HepG2 (cell line): ENCODE data around the gene JMJD8. TPM values are rescaled to one million over a fixed set of nuclear protein-coding genes. Genes with fewer than 3 reads are reported as not detected.

Experiments used
- ARNT ChIP-seq: fragments of 450-650 bp; IDR thresholded peaks from 2 replicates; pipeline ENCODE4 v1.6.1; 2017
- ATF7-NPFF ChIP-seq: sonication (generic); formaldehyde crosslinking; IDR thresholded peaks from 2 replicates; pipeline ENCODE4 v1.8.1; 2023; ENCODE audit warnings: mild to moderate bottlenecking, low read depth, missing genetic modification reagents, moderate library complexity
- FOXM1 ChIP-seq: sonication (generic); formaldehyde crosslinking; IDR thresholded peaks from 2 replicates; pipeline ENCODE4 v1.5.0; 2020; ENCODE audit warnings: missing genetic modification reagents
- HOXA7 ChIP-seq: sonication (generic); formaldehyde crosslinking; IDR thresholded peaks from 2 replicates; pipeline ENCODE4 v1.8.1; 2022; ENCODE audit warnings: mild to moderate bottlenecking, missing genetic modification reagents, moderate library complexity
- KDM6A ChIP-seq: IDR thresholded peaks from 2 replicates; pipeline ENCODE4 v1.6.1; 2016; ENCODE audit warnings: low read depth
- MTA1 ChIP-seq: sonication (generic); formaldehyde crosslinking; IDR thresholded peaks from 2 replicates; pipeline ENCODE4 v1.4.0; 2020; ENCODE audit warnings: missing genetic modification reagents, mild to moderate bottlenecking, borderline replicate concordance
- MZF1 ChIP-seq: sonication (generic); formaldehyde crosslinking; IDR thresholded peaks from 2 replicates; pipeline ENCODE4 v1.8.1; 2023; ENCODE audit warnings: mild to moderate bottlenecking, missing genetic modification reagents, borderline replicate concordance
- NR2C2 ChIP-seq: sonication (generic); formaldehyde crosslinking; IDR thresholded peaks from 2 replicates; pipeline ENCODE4 v1.4.0; 2020; ENCODE audit warnings: missing genetic modification reagents, mild to moderate bottlenecking, moderate library complexity, borderline replicate concordance
- PAWR ChIP-seq: sonication (generic); formaldehyde crosslinking; IDR thresholded peaks from 2 replicates; pipeline ENCODE4 v1.4.0; 2020; ENCODE audit warnings: missing genetic modification reagents, mild to moderate bottlenecking, borderline replicate concordance
- SIX1 ChIP-seq: sonication (generic); formaldehyde crosslinking; IDR thresholded peaks from 2 replicates; pipeline ENCODE4 v1.4.0; 2020; ENCODE audit warnings: missing genetic modification reagents, borderline replicate concordance
- SNAI1 ChIP-seq: sonication (generic); formaldehyde crosslinking; IDR thresholded peaks from 2 replicates; pipeline ENCODE4 v1.5.0; 2020; ENCODE audit warnings: mild to moderate bottlenecking, missing genetic modification reagents, borderline replicate concordance
- TCF7L2 ChIP-seq: IDR thresholded peaks from 2 replicates; pipeline ENCODE4 v1.6.1; 2011; ENCODE audit warnings: mild to moderate bottlenecking, low read depth, low read length, moderate library complexity
- ZNF10 ChIP-seq: sonication (generic); formaldehyde crosslinking; IDR thresholded peaks from 2 replicates; pipeline ENCODE4 v1.4.0; 2020; ENCODE audit warnings: mild to moderate bottlenecking, low read depth, missing genetic modification reagents, borderline replicate concordance
- ZNF331 ChIP-seq: sonication (generic); formaldehyde crosslinking; IDR thresholded peaks from 2 replicates; pipeline ENCODE4 v1.4.0; 2020; ENCODE audit warnings: missing genetic modification reagents
- ZNF354B ChIP-seq: sonication (generic); formaldehyde crosslinking; IDR thresholded peaks from 2 replicates; pipeline ENCODE4 v1.8.0; 2022; ENCODE audit warnings: mild to moderate bottlenecking, missing genetic modification reagents
- ZNF607 ChIP-seq: sonication (generic); formaldehyde crosslinking; IDR thresholded peaks from 2 replicates; pipeline ENCODE4 v1.5.1; 2020; ENCODE audit warnings: missing genetic modification reagents, mild to moderate bottlenecking, borderline replicate concordance
- ZNF747 ChIP-seq: sonication (generic); formaldehyde crosslinking; IDR thresholded peaks from 2 replicates; pipeline ENCODE4 v1.8.1; 2023; ENCODE audit warnings: missing genetic modification reagents, mild to moderate bottlenecking, borderline replicate concordance
- ZNF850 ChIP-seq: sonication (generic); formaldehyde crosslinking; conservative IDR thresholded peaks from 2 replicates; pipeline ENCODE4 v1.9.0; 2021; ENCODE audit warnings: mild to moderate bottlenecking, missing genetic modification reagents
- ZSCAN20 ChIP-seq: sonication (generic); formaldehyde crosslinking; IDR thresholded peaks from 2 replicates; pipeline ENCODE4 v1.4.0; 2020; ENCODE audit warnings: missing genetic modification reagents, mild to moderate bottlenecking, borderline replicate concordance
- polyA plus RNA-seq, 8 experiments: library from polyadenylated mRNA; depleted of rRNA in 3 of 8; stranded (reverse) in 7 of 8; unstranded in 1 of 8; fragments of >200 nt; fragmentation: Illumina TruSeq in 4 of 8; extraction: Trizol in 4 of 8; gene quantifications; 2 replicates each; pipeline versions ENCODE4 v1.2.1 to v1.2.3, GENCODE V29; 2011 to 2016; ENCODE audit warnings: low read depth in 4 of 8, missing spikeins in 1 of 8, mixed read lengths in 1 of 8; ENCODE audit not compliant: insufficient read depth in 1 of 8
- total RNA-seq, 5 experiments: library from RNA; depleted of rRNA; stranded (reverse); fragments of >200 nt; fragmentation: Illumina TruSeq; extraction: Trizol; gene quantifications; 2 replicates each; pipeline ENCODE4 v1.2.3, GENCODE V29; 2016; ENCODE audit warnings: low read depth in 1 of 5
- TF ChIP-seq, protein P1 (sequence below): sonication (generic); formaldehyde crosslinking; IDR thresholded peaks from 2 replicates; pipeline ENCODE4 v1.4.0; 2020; ENCODE audit warnings: missing genetic modification reagents
- TF ChIP-seq, protein P2 (sequence below): sonication (generic); formaldehyde crosslinking; IDR thresholded peaks from 2 replicates; pipeline ENCODE4 v1.4.0; 2020; ENCODE audit warnings: missing genetic modification reagents
- TF ChIP-seq, protein P3 (sequence below): sonication (generic); formaldehyde crosslinking; IDR thresholded peaks from 2 replicates; pipeline ENCODE4 v1.4.0; 2020; ENCODE audit warnings: missing genetic modification reagents

Gene JMJD8
- total and polyA plus RNA-seq, 2 of the 13 experiments (the other 11 are each of a cell fraction or from before 2014, with no cell fraction given), result 2.6 to 11.8 TPM

DNA sequence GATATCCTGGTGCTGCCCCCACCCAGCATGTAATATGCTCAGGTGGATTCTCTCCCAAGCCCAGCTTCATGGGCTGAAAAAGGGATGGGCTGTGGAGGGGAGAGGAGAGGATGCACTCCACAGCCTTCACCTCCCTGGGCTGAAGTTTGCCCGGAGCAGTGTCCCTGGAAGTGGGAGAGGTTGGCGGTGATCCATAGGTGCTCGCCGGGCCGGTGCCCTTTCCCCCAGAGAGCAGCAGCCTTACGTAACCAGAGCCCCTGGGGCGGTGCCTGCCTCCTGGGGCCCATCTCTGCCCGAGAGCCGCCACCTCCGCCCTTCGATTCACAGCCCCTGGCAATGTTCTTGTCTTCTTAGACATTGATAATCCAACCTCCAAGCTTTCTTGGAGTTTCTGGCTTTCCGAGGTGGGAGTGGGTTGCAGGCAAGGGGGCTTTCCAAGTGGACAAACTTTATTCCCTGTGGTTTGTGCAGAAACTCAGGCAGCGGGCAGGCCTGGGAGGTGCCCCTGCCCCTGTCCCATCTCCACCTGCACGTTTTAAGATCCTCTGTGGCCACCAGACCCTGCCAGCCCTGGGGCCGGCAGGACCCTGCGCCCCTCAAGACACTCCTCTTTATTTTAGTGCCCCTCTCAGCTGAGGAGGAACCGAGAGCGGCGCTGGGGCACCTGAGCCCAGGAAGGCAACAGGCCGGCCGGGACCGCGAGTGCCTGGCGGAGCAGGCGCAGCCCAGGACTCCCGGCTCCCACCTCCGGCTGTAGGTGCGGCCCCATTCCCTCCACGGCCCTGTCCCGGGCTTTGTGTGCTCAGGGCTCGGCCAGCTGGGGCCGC is 38.1 kb downstream of the JMJD8 start (continued):
- TF ChIP-seq, protein P1, sequence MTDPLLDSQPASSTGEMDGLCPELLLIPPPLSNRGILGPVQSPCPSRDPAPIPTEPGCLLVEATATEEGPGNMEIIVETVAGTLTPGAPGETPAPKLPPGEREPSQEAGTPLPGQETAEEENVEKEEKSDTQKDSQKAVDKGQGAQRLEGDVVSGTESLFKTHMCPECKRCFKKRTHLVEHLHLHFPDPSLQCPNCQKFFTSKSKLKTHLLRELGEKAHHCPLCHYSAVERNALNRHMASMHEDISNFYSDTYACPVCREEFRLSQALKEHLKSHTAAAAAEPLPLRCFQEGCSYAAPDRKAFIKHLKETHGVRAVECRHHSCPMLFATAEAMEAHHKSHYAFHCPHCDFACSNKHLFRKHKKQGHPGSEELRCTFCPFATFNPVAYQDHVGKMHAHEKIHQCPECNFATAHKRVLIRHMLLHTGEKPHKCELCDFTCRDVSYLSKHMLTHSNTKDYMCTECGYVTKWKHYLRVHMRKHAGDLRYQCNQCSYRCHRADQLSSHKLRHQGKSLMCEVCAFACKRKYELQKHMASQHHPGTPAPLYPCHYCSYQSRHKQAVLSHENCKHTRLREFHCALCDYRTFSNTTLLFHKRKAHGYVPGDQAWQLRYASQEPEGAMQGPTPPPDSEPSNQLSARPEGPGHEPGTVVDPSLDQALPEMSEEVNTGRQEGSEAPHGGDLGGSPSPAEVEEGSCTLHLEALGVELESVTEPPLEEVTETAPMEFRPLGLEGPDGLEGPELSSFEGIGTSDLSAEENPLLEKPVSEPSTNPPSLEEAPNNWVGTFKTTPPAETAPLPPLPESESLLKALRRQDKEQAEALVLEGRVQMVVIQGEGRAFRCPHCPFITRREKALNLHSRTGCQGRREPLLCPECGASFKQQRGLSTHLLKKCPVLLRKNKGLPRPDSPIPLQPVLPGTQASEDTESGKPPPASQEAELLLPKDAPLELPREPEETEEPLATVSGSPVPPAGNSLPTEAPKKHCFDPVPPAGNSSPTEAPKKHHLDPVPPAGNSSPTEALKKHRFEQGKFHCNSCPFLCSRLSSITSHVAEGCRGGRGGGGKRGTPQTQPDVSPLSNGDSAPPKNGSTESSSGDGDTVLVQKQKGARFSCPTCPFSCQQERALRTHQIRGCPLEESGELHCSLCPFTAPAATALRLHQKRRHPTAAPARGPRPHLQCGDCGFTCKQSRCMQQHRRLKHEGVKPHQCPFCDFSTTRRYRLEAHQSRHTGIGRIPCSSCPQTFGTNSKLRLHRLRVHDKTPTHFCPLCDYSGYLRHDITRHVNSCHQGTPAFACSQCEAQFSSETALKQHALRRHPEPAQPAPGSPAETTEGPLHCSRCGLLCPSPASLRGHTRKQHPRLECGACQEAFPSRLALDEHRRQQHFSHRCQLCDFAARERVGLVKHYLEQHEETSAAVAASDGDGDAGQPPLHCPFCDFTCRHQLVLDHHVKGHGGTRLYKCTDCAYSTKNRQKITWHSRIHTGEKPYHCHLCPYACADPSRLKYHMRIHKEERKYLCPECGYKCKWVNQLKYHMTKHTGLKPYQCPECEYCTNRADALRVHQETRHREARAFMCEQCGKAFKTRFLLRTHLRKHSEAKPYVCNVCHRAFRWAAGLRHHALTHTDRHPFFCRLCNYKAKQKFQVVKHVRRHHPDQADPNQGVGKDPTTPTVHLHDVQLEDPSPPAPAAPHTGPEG (CRISPR knock-in tag), result no peak
- TF ChIP-seq ZNF607 (CRISPR knock-in tag) (no peak), KDM6A (CRISPR knock-in tag) (0 out of 2 replicates have a peak, but pooled peaks have one; percentile 16), ZNF331 (CRISPR knock-in tag) (no peak; the same call in 1 of the 2 replicates), ARNT (no peak), HOXA7 (CRISPR knock-in tag) (no peak), ATF7-NPFF (CRISPR knock-in tag) (no peak), TCF7L2 (no peak), ZNF747 (CRISPR knock-in tag) (peak; percentile 56; the same call in 1 of the 2 replicates), MZF1 (CRISPR knock-in tag) (no peak), SIX1 (CRISPR knock-in tag) (no peak), ZNF850 (CRISPR knock-in tag) (no peak), PAWR (no peak), ZNF10 (CRISPR knock-in tag) (no peak), SNAI1 (CRISPR knock-in tag) (no peak), NR2C2 (no peak), MTA1 (CRISPR knock-in tag) (peak; percentile 43; the same call in 1 of the 2 replicates), ZSCAN20 (CRISPR knock-in tag) (no peak), ZNF354B (CRISPR knock-in tag) (no peak), FOXM1 (CRISPR knock-in tag) (no peak)
- TF ChIP-seq, protein P2, sequence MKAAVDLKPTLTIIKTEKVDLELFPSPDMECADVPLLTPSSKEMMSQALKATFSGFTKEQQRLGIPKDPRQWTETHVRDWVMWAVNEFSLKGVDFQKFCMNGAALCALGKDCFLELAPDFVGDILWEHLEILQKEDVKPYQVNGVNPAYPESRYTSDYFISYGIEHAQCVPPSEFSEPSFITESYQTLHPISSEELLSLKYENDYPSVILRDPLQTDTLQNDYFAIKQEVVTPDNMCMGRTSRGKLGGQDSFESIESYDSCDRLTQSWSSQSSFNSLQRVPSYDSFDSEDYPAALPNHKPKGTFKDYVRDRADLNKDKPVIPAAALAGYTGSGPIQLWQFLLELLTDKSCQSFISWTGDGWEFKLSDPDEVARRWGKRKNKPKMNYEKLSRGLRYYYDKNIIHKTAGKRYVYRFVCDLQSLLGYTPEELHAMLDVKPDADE (CRISPR knock-in tag), result no peak
- TF ChIP-seq, protein P3, sequence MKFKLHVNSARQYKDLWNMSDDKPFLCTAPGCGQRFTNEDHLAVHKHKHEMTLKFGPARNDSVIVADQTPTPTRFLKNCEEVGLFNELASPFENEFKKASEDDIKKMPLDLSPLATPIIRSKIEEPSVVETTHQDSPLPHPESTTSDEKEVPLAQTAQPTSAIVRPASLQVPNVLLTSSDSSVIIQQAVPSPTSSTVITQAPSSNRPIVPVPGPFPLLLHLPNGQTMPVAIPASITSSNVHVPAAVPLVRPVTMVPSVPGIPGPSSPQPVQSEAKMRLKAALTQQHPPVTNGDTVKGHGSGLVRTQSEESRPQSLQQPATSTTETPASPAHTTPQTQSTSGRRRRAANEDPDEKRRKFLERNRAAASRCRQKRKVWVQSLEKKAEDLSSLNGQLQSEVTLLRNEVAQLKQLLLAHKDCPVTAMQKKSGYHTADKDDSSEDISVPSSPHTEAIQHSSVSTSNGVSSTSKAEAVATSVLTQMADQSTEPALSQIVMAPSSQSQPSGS (CRISPR knock-in tag), result peak; percentile 62; the same call in 1 of the 2 replicates
